Pancreas (tissue), 10 donors: Measurements from ENCODE around the gene FGFR3. TPM values are rescaled to one million over a fixed set of nuclear protein-coding genes. Genes with fewer than 3 reads are reported as not detected.
A peak's percentile ranks its signal among the peaks of the same experiment; 100 is the strongest.

Source experiments
- ATAC-seq, 4 donors: fragments of 200-7000 bp; cut with Tn5 transposase; one replicate each; pipeline versions ENCODE4 v1.8.0 to v1.9.1; 2020; ENCODE audit warnings: mild to moderate bottlenecking in 4 of 4, moderate library complexity in 4 of 4
- DNase-seq, 6 donors: peaks; one replicate each; pipeline ENCODE4 v3.0.0-alpha.2; 2020
- FAIRE-seq: peaks from 2 replicates; lab custom pipeline; 2012; peaks lifted over from hg19 to GRCh38; lab: Jason Lieb, UNC
- H3K27ac ChIP-seq, 4 donors: fragments of 200-600 bp; sonication (generic); 1 replicate in 3 of 4; 2 replicates in 1 of 4; pipeline versions ENCODE4 v1.5.0 to v1.8.0; 2020
- H3K27me3 ChIP-seq, 4 donors: fragments of 200-600 bp; one replicate each; pipeline ENCODE4 v1.8.0; 2021
- H3K36me3 ChIP-seq, 3 donors: fragments of 200-600 bp; sonication (generic) in 1 of 3; one replicate each; pipeline versions ENCODE4 v1.5.0 to v1.8.0; 2020 to 2021
- H3K4me1 ChIP-seq, 3 donors: fragments of 200-600 bp; one replicate each; pipeline ENCODE4 v1.8.0; 2021
- H3K4me3 ChIP-seq, 4 donors: fragments of 200-600 bp; sonication (generic) in 2 of 4; one replicate each; pipeline versions ENCODE4 v1.5.0 to v1.8.0; 2020 to 2021
- H3K9me3 ChIP-seq, 4 donors: fragments of 200-600 bp; one replicate each; pipeline ENCODE4 v1.8.0; 2021
- WGBS, 2 donors: extraction: QIAGEN DNeasy Blood & Tissue Kit; methylation state at CpG; one replicate each; pipeline ENCODE4 v1.1.7; 2013; 5-methylcytosine and 5-hydroxymethylcytosine counted together
- intact Hi-C, 3 donors: fragments of 100-400 bp; cut with DNase I; formaldehyde crosslinking; loops; one replicate each; pipeline versions ENCODE4 v1.11.1 to v1.14.2; 2022
- polyA plus RNA-seq, 2 donors: library from polyadenylated mRNA; stranded (reverse); fragments of 200-250 nt; gene quantifications; one replicate each; pipeline ENCODE4 v1.2.3, GENCODE V29; 2013
- total RNA-seq, 6 donors: library from RNA; stranded (reverse); fragmentation: NEBNext Ultra II Directional in 4 of 6; extraction: Animal tissue kit (Norgen Biotek cat#: 25700) in 4 of 6; gene quantifications; one replicate each; pipeline versions ENCODE4 v1.2.1 to v1.2.4, GENCODE V29; 2021 to 2023
- TF ChIP-seq, protein P1 (sequence below), 4 donors: fragments of 200-600 bp; sonication (generic) in 3 of 4; IDR thresholded peaks; one replicate each; pipeline versions ENCODE4 v1.5.0 to v1.8.0; 2021; ENCODE audit warnings: antibody characterized with exemption in 4 of 4
- donor health status: healthy with polysubstance abuse.
- donor health status: DM: no; HTN: no; CAD: no; lungs with moderate emphysema.
- donor health status: DM: no; HTN: no; CAD: no.
- donor health status: control.
- donor health status: control.
- donor health status: Bipolar disorder and iron deficiency.
- donor health status: DM: yes; HTN: yes; CAD: no.
- donor health status: DM: no; HTN: no; CAD: no.
- donor health status: DM: no; HTN: no; CAD: no.
- donor health status: DM: yes; HTN: yes; CAD: no.

The FGFR3 gene
- total and polyA plus RNA-seq, 8 donors: 40.4 to 300 (median 64.8) TPM

DNA sequence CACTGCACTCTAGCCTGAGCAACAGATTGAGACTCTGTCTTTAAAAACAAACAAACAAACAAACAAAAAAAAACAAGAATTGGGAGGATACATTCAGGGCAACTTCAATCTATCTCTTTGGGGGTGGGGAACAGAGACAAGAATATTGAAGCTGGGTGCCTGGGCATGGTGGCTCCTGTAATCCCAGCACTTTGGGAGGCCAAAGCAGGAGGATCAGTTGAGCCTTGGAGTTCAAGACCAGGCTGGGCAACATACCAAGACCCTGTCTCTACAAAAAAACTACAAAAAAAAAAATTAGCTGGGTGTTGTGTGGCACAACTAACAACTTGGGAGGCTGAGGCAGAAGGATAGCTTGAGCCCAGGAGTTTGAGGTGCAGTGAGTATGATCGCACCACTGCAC lies 61.7 kb downstream of the FGFR3 start:
- H3K36me3 ChIP-seq: no peaks in the 10 kb centered on the region
- intact Hi-C loops: no loop called here
- FAIRE-seq (no peak), DNase-seq (no peak), ATAC-seq (no peak)
- WGBS, 2 donors: 26 to 39% methylated on average over 1 of the region's 1 CpG
- peaks cover 9 to 23% (median 19%) of the 10 kb centered on the region in 3 donors for H3K4me1 ChIP-seq
- H3K9me3 ChIP-seq: no peaks in the 10 kb centered on the region
- TF ChIP-seq, protein P1, sequence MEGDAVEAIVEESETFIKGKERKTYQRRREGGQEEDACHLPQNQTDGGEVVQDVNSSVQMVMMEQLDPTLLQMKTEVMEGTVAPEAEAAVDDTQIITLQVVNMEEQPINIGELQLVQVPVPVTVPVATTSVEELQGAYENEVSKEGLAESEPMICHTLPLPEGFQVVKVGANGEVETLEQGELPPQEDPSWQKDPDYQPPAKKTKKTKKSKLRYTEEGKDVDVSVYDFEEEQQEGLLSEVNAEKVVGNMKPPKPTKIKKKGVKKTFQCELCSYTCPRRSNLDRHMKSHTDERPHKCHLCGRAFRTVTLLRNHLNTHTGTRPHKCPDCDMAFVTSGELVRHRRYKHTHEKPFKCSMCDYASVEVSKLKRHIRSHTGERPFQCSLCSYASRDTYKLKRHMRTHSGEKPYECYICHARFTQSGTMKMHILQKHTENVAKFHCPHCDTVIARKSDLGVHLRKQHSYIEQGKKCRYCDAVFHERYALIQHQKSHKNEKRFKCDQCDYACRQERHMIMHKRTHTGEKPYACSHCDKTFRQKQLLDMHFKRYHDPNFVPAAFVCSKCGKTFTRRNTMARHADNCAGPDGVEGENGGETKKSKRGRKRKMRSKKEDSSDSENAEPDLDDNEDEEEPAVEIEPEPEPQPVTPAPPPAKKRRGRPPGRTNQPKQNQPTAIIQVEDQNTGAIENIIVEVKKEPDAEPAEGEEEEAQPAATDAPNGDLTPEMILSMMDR (IDR thresholded peaks at IDR 0.05): no peak
- no peak overlapping the region for H3K27ac ChIP-seq
- peak overlapping the region in 3 of 4 donors; percentile 93 to 97 (median 96) for H3K4me3 ChIP-seq
- no peaks in the 10 kb centered on the region for H3K27me3 ChIP-seq

DNA sequence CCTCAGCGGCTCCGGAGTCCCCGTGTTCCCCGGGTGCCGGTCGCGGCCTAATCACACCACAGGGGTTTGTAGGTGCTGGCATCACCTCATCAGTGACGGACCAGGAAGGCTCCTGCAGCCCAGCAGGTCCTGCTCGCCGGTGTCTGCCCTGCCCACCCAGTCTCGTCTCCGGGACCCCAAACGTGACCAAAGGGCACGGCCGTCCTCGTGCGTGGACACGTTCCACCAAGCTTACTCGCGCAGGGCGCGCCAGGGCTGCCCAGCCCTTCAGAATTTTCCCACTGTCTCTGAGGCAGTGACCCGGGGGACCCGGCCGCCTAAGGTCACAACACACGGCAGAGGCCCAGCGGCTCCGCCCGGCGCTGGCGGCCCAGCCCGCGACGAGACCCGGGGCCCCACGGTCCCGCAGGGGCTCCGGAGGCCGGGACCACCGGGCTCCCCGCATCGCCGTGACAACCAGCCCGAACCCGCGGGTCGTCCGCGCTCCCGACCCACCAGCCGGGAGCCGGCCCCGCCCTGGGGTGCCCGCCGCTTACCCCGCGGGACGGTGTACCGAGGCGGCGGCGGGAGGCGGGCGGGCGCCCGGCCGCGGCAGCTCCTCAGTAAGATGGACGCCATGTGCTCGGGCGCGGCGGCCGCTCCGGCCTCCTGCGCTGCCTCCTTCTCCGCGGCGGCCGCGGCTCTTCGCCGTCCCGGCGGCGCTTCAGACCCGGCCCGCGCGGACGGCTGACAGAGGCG lies 62.4 kb downstream of the FGFR3 start:
- Histone ChIP-seq H3K4me1 (peaks cover 9 to 23% (median 19%) of the 10 kb centered on the region in 3 donors), H3K27me3 (no peaks in the 10 kb centered on the region), H3K27ac (peak overlapping the region; percentile 36 to 72 (median 60)), H3K9me3 (no peaks in the 10 kb centered on the region), H3K36me3 (no peaks in the 10 kb centered on the region), H3K4me3 (peak overlapping the region; percentile 93 to 97 (median 94))
- peak in 5 of 6 donors; percentile 27 to 80 (median 52) for DNase-seq
- TF ChIP-seq, protein P1 (IDR thresholded peaks at IDR 0.05): no peak
- no peak for FAIRE-seq
- intact Hi-C loops: no loop called here
- WGBS, 2 donors: 0% methylated on average over 52 to 92 of the region's 92 CpGs
- peak in 3 of 4 donors; percentile 1 to 45 (median 32) for ATAC-seq

DNA sequence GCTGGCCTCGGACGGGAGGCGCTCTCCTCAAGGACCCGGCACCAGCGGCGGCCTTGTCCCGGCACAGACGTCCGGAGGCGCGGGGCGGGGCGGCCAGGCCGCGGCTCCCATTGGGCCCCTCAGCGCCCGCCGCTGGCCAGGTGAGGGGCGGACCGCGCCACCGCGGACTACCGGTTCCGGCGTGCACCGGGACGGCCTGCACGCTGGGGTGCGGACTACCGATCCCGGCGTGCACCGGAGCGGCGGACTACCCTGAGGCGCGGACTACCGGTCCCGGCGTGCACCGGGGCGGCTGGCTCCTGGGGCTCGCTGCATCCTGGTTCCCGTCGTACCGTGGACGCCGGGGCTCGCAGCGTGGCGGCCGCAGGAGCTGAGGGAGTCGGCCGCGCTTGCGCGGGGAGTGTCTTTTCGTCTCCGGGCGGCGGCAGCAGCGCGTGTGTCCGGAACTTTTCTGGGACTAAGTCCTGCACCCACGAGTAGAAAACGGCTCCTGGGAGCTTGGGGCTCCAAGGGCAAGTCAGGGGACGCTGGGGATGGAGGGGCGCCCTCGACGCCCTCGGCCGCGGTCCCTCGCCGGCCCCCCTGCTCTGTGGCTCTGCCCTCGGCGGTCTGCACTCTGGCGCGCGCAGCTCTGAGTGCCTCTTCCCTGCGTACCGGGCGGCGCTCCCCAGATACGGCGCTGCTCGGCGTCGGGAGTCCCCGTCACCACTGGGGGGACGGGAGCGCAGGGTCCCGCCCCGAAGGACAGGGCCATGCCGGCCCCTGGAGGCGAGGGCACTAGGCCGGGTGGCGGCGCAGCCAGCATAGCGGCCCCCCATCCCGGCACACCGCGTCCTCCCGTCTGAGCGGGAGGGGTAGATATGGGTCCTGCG lies 63.2 kb downstream of the FGFR3 start, which contains the start of gene LETM1:
TSS of gene LETM1 (minus strand) at position 86 of the 872 bp plus-strand sequence. CDS start 206 bp downstream, outside the sequence.
- DNase-seq (peak; percentile 96 to 99 (median 97)), FAIRE-seq (no peak), ATAC-seq (peak; percentile 95 to 98 (median 96))
- Histone ChIP-seq H3K9me3 (no peaks in the 10 kb centered on the region), H3K27ac (peak within 1 kb of the TSS; percentile 58 to 74 (median 68)), H3K27me3 (no peaks in the 10 kb centered on the region), H3K4me3 (peak within 1 kb of the TSS; percentile 93 to 97 (median 94)), H3K36me3 (no peaks in the 10 kb centered on the region), H3K4me1 (peaks cover 9 to 19% (median 14%) of the 10 kb centered on the region in 3 donors)
- TF ChIP-seq, protein P1 (IDR thresholded peaks at IDR 0.05): no peak
- 0% methylated on average over 78 to 107 of the region's 107 CpGs for WGBS, 2 donors
- intact Hi-C loops: no loop called here

DNA sequence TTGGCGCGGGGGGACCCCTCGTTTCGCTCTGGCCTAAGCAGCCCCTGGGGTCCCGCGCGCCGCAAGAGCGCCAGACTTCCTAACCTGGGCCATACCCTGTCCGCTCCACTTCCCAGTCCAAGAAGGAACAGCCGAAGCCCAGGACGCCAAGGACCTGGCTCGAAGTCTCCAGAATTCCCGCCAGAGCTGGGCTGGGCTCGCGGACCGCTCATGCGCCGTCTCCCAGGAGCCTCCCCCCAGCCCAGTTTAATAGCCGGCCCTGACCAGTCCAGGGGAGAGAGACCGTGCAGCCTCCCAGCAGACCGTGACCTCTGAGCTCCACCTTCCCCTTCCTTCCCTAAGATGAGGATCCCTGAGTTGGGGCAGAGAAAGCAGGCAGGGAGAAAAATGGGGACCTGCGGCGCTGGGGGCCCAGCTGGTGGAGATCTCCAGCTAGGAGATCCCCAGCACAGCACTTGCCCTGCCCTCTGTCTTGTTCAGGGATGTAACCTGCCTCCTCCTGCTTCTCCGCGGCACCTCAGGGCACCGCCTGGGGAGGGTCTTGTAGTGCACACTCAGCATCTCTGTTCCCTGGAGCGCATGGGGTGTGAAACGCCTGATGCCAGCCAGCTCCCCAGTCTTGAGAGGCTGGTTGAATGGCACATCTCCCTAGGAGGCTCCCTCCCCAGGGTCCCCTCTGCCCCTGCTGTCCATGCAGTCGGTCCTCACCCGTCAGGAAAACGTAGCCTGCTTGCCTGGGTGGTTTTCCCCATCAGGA lies 64.0 kb downstream of the FGFR3 start:
- intact Hi-C loops: no loop called here
- Histone ChIP-seq H3K36me3 (no peaks in the 10 kb centered on the region), H3K9me3 (no peaks in the 10 kb centered on the region), H3K27ac (peak overlapping the region; percentile 45 to 74 (median 60)), H3K4me3 (peak overlapping the region; percentile 93 to 97 (median 94)), H3K4me1 (peaks cover 9 to 16% (median 11%) of the 10 kb centered on the region in 3 donors), H3K27me3 (no peaks in the 10 kb centered on the region)
- peak in 5 of 6 donors; percentile 38 to 76 (median 39) for DNase-seq
- ATAC-seq: peak; percentile 13 to 18 (median 18)
- WGBS, 2 donors: 23% methylated on average over 32 of the region's 32 CpGs
- TF ChIP-seq, protein P1 (IDR thresholded peaks at IDR 0.05): no peak
- no peak for FAIRE-seq
